Measurements from ENCODE around the gene IFNG. TPM values are rescaled to one million over a fixed set of nuclear protein-coding genes. Genes with fewer than 3 reads are reported as not detected.
A peak's percentile ranks its signal among the peaks of the same experiment; 100 is the strongest.

Gene IFNG
- total and polyA plus RNA-seq, 4 donors = not detected

- Histone ChIP-seq H3K36me3 (ENCODE audit: control insufficient read depth, insufficient read depth, low read length) (no peaks in the 10 kb centered on the region), H3K27ac (ENCODE audit: low read depth, low read length) (no peak overlapping the region), H3K4me1 (ENCODE audit: control insufficient read depth, insufficient read depth, low read length) (no peaks in the 10 kb centered on the region), H3K4me3 (ENCODE audit: low read depth, low read length) (no peak overlapping the region), H3K9me3 (ENCODE audit: control insufficient read depth, insufficient read depth, low read length) (no peaks in the 10 kb centered on the region), H3K27me3 (ENCODE audit: control insufficient read depth, insufficient read depth, low read length) (no peaks in the 10 kb centered on the region)
- WGBS (ENCODE audit: insufficient coverage) = 83% methylated on average over 1 of the region's 1 CpG
- no peak for DNase-seq (ENCODE audit: low read depth in 4 of 6, low spot score in 6 of 6)
These were observed 9.8 kb upstream of the IFNG start for GRCh38 chr12:68169213-68169889.

- Histone ChIP-seq H3K27ac (ENCODE audit: low read depth, low read length) (no peak overlapping the region), H3K4me1 (ENCODE audit: control insufficient read depth, insufficient read depth, low read length) (no peaks in the 10 kb centered on the region), H3K36me3 (ENCODE audit: control insufficient read depth, insufficient read depth, low read length) (no peaks in the 10 kb centered on the region), H3K27me3 (ENCODE audit: control insufficient read depth, insufficient read depth, low read length) (no peaks in the 10 kb centered on the region), H3K4me3 (ENCODE audit: low read depth, low read length) (no peak overlapping the region), H3K9me3 (ENCODE audit: control insufficient read depth, insufficient read depth, low read length) (no peaks in the 10 kb centered on the region)
- no CpG with 5 or more reads among the region's 5 CpGs for WGBS (ENCODE audit: insufficient coverage)
- DNase-seq (ENCODE audit: low read depth in 4 of 6, low spot score in 6 of 6) = no peak
These were observed 6.8 kb upstream of the IFNG start for GRCh38 chr12:68166317-68166831.

GRCh38 chr12:68163560-68164081 lies 4.1 kb upstream of the IFNG start:
- H3K36me3 ChIP-seq (ENCODE audit: control insufficient read depth, insufficient read depth, low read length) = no peaks in the 10 kb centered on the region
- H3K27me3 ChIP-seq (ENCODE audit: control insufficient read depth, insufficient read depth, low read length) = no peaks in the 10 kb centered on the region
- 94% methylated on average over 3 of the region's 4 CpGs for WGBS (ENCODE audit: insufficient coverage)
- H3K4me3 ChIP-seq (ENCODE audit: low read depth, low read length) = no peak overlapping the region
- H3K9me3 ChIP-seq (ENCODE audit: control insufficient read depth, insufficient read depth, low read length) = no peaks in the 10 kb centered on the region
- no peak for DNase-seq (ENCODE audit: low read depth in 4 of 6, low spot score in 6 of 6)
- no peaks in the 10 kb centered on the region for H3K4me1 ChIP-seq (ENCODE audit: control insufficient read depth, insufficient read depth, low read length)
- no peak overlapping the region for H3K27ac ChIP-seq (ENCODE audit: low read depth, low read length)

GRCh38 chr12:68162374-68162773 lies 2.8 kb upstream of the IFNG start:
- Histone ChIP-seq H3K36me3 (ENCODE audit: control insufficient read depth, insufficient read depth, low read length) (no peaks in the 10 kb centered on the region), H3K27me3 (ENCODE audit: control insufficient read depth, insufficient read depth, low read length) (no peaks in the 10 kb centered on the region), H3K4me1 (ENCODE audit: control insufficient read depth, insufficient read depth, low read length) (no peaks in the 10 kb centered on the region), H3K9me3 (ENCODE audit: control insufficient read depth, insufficient read depth, low read length) (no peaks in the 10 kb centered on the region), H3K4me3 (ENCODE audit: low read depth, low read length) (no peak overlapping the region), H3K27ac (ENCODE audit: low read depth, low read length) (no peak overlapping the region)
- DNase-seq (ENCODE audit: low read depth in 4 of 6, low spot score in 6 of 6) = no peak
- 76% methylated on average over 2 of the region's 2 CpGs for WGBS (ENCODE audit: insufficient coverage)

- H3K4me1 ChIP-seq (ENCODE audit: control insufficient read depth, insufficient read depth, low read length) = no peaks in the 10 kb centered on the region
- no peaks in the 10 kb centered on the region for H3K36me3 ChIP-seq (ENCODE audit: control insufficient read depth, insufficient read depth, low read length)
- WGBS (ENCODE audit: insufficient coverage) = no CpG with 5 or more reads among the region's 2 CpGs
- no peak for DNase-seq (ENCODE audit: low read depth in 4 of 6, low spot score in 6 of 6)
- no peak overlapping the region for H3K4me3 ChIP-seq (ENCODE audit: low read depth, low read length)
- H3K9me3 ChIP-seq (ENCODE audit: control insufficient read depth, insufficient read depth, low read length) = no peaks in the 10 kb centered on the region
- H3K27ac ChIP-seq (ENCODE audit: low read depth, low read length) = no peak overlapping the region
- no peaks in the 10 kb centered on the region for H3K27me3 ChIP-seq (ENCODE audit: control insufficient read depth, insufficient read depth, low read length)
These were observed 1.1 kb downstream of the IFNG start for GRCh38 chr12:68158432-68158831.

- H3K36me3 ChIP-seq (ENCODE audit: control insufficient read depth, insufficient read depth, low read length) = no peaks in the 10 kb centered on the region
- 42% methylated on average over 2 of the region's 4 CpGs for WGBS (ENCODE audit: insufficient coverage)
- DNase-seq (ENCODE audit: low read depth in 4 of 6, low spot score in 6 of 6) = no peak
- no peaks in the 10 kb centered on the region for H3K9me3 ChIP-seq (ENCODE audit: control insufficient read depth, insufficient read depth, low read length)
- H3K4me1 ChIP-seq (ENCODE audit: control insufficient read depth, insufficient read depth, low read length) = no peaks in the 10 kb centered on the region
- no peaks in the 10 kb centered on the region for H3K27me3 ChIP-seq (ENCODE audit: control insufficient read depth, insufficient read depth, low read length)
- no peak overlapping the region for H3K27ac ChIP-seq (ENCODE audit: low read depth, low read length)
- H3K4me3 ChIP-seq (ENCODE audit: low read depth, low read length) = no peak overlapping the region
These were observed 2.2 kb downstream of the IFNG start for GRCh38 chr12:68157380-68157779.

- Histone ChIP-seq H3K4me3 (ENCODE audit: low read depth, low read length) (no peak overlapping the region), H3K27ac (ENCODE audit: low read depth, low read length) (no peak overlapping the region), H3K4me1 (ENCODE audit: control insufficient read depth, insufficient read depth, low read length) (no peaks in the 10 kb centered on the region), H3K9me3 (ENCODE audit: control insufficient read depth, insufficient read depth, low read length) (no peaks in the 10 kb centered on the region), H3K27me3 (ENCODE audit: control insufficient read depth, insufficient read depth, low read length) (no peaks in the 10 kb centered on the region), H3K36me3 (ENCODE audit: control insufficient read depth, insufficient read depth, low read length) (no peaks in the 10 kb centered on the region)
- DNase-seq (ENCODE audit: low read depth in 4 of 6, low spot score in 6 of 6) = no peak
- WGBS (ENCODE audit: insufficient coverage) = no CpG with 5 or more reads among the region's 1 CpG
These were observed 2.9 kb downstream of the IFNG start for GRCh38 chr12:68156636-68157035.

- Histone ChIP-seq H3K4me1 (ENCODE audit: control insufficient read depth, insufficient read depth, low read length) (no peaks in the 10 kb centered on the region), H3K36me3 (ENCODE audit: control insufficient read depth, insufficient read depth, low read length) (no peaks in the 10 kb centered on the region), H3K4me3 (ENCODE audit: low read depth, low read length) (no peak overlapping the region), H3K9me3 (ENCODE audit: control insufficient read depth, insufficient read depth, low read length) (no peaks in the 10 kb centered on the region), H3K27me3 (ENCODE audit: control insufficient read depth, insufficient read depth, low read length) (no peaks in the 10 kb centered on the region), H3K27ac (ENCODE audit: low read depth, low read length) (no peak overlapping the region)
- no peak for DNase-seq (ENCODE audit: low read depth in 4 of 6, low spot score in 6 of 6)
- no CpG with 5 or more reads among the region's 1 CpG for WGBS (ENCODE audit: insufficient coverage)
These were observed 4.8 kb downstream of the IFNG start for GRCh38 chr12:68154779-68155178.

- Histone ChIP-seq H3K27me3 (ENCODE audit: control insufficient read depth, insufficient read depth, low read length) (no peaks in the 10 kb centered on the region), H3K36me3 (ENCODE audit: control insufficient read depth, insufficient read depth, low read length) (no peaks in the 10 kb centered on the region), H3K4me3 (ENCODE audit: low read depth, low read length) (no peak overlapping the region), H3K27ac (ENCODE audit: low read depth, low read length) (no peak overlapping the region), H3K9me3 (ENCODE audit: control insufficient read depth, insufficient read depth, low read length) (no peaks in the 10 kb centered on the region), H3K4me1 (ENCODE audit: control insufficient read depth, insufficient read depth, low read length) (no peaks in the 10 kb centered on the region)
- 82% methylated on average over 5 of the region's 7 CpGs for WGBS (ENCODE audit: insufficient coverage)
- no peak for DNase-seq (ENCODE audit: low read depth in 4 of 6, low spot score in 6 of 6)
These were observed 11.1 kb downstream of the IFNG start for GRCh38 chr12:68148261-68148951.

- Histone ChIP-seq H3K27ac (ENCODE audit: low read depth, low read length) (no peak overlapping the region), H3K36me3 (ENCODE audit: control insufficient read depth, insufficient read depth, low read length) (no peaks in the 10 kb centered on the region), H3K9me3 (ENCODE audit: control insufficient read depth, insufficient read depth, low read length) (no peaks in the 10 kb centered on the region), H3K4me3 (ENCODE audit: low read depth, low read length) (no peak overlapping the region), H3K27me3 (ENCODE audit: control insufficient read depth, insufficient read depth, low read length) (no peaks in the 10 kb centered on the region), H3K4me1 (ENCODE audit: control insufficient read depth, insufficient read depth, low read length) (no peaks in the 10 kb centered on the region)
- peak in 1 of 6 donors; percentile 18 for DNase-seq (ENCODE audit: low read depth in 4 of 6, low spot score in 6 of 6)
These were observed 19.0 kb downstream of the IFNG start for GRCh38 chr12:68140556-68140955.
